ENCODE results near the gene COMMD3. TPM values are rescaled to one million over a fixed set of nuclear protein-coding genes. Genes with fewer than 3 reads are reported as not detected.

COMMD3 gene
- total RNA-seq, 1 donor from 2014 or later, result 44.8 TPM

DNA sequence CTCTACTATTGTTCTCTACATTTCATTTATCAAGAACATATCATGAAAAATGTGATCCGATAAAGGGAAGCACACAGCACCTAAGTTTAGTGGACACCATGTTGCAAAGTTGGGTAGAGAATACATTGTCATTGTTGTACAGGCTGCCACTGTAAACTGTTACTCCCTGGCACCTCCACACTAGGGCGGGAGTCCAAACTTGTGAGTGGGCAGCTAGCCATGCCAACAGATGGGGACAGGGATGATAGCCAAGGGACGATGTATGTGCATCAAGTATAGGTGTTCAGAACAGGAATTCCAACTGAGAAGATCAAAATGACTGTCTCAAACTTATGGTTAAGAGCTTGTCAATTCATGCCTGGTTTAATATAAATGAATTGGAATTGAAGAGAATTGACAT lies 31.1 kb upstream of the COMMD3 start:
- TF ChIP-seq, protein P1, sequence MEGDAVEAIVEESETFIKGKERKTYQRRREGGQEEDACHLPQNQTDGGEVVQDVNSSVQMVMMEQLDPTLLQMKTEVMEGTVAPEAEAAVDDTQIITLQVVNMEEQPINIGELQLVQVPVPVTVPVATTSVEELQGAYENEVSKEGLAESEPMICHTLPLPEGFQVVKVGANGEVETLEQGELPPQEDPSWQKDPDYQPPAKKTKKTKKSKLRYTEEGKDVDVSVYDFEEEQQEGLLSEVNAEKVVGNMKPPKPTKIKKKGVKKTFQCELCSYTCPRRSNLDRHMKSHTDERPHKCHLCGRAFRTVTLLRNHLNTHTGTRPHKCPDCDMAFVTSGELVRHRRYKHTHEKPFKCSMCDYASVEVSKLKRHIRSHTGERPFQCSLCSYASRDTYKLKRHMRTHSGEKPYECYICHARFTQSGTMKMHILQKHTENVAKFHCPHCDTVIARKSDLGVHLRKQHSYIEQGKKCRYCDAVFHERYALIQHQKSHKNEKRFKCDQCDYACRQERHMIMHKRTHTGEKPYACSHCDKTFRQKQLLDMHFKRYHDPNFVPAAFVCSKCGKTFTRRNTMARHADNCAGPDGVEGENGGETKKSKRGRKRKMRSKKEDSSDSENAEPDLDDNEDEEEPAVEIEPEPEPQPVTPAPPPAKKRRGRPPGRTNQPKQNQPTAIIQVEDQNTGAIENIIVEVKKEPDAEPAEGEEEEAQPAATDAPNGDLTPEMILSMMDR (IDR thresholded peaks at IDR 0.05), result no peak
- no peak overlapping the region for H3K4me3 ChIP-seq
- no peak for ATAC-seq
- no peaks in the 10 kb centered on the region for H3K4me1 ChIP-seq
- H3K9me3 ChIP-seq, result no peaks in the 10 kb centered on the region
- peaks cover 11% of the 10 kb centered on the region for H3K27me3 ChIP-seq
- H3K36me3 ChIP-seq, result no peaks in the 10 kb centered on the region
- H3K27ac ChIP-seq, result no peak overlapping the region
- intact Hi-C loops (cut with DNase I), result no loop called here
- no peak for DNase-seq

DNA sequence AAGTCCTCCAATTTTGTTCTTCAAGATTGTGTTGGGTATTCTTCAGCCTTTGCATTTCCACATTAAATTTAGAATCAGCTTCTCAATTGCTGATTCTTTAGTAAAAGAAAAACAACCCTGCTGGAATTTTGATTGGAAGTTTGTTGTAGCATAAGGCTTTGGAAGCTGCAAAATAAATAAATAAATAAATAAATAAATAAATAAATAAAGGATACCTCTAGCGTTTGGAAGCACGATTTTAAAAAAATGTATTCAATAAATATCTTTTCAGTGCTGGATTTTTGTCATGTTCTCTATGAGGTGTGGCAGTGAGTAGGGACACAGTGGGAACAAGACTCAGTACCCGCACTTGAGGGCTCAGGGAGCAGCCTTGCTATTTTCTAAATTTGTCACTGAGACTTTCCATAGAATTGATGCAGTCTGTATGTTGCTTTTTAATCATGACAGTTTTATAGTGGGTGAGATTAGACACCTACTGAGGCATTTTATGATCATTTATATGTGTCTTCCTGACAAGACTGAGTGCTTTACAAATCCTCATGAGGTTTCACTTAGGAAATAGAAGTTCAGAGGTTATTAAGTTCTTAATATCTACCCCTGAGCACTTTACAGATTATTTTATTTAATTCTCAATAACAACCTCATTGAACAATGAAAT lies 22.3 kb upstream of the COMMD3 start:
- ATAC-seq (no peak), DNase-seq (no peak)
- Histone ChIP-seq H3K4me3 (no peak overlapping the region), H3K9me3 (no peaks in the 10 kb centered on the region), H3K27ac (no peak overlapping the region), H3K4me1 (no peaks in the 10 kb centered on the region), H3K36me3 (no peaks in the 10 kb centered on the region), H3K27me3 (no peaks in the 10 kb centered on the region)
- intact Hi-C loops (cut with DNase I), result no loop called here
- TF ChIP-seq, protein P1 (IDR thresholded peaks at IDR 0.05), result no peak

DNA sequence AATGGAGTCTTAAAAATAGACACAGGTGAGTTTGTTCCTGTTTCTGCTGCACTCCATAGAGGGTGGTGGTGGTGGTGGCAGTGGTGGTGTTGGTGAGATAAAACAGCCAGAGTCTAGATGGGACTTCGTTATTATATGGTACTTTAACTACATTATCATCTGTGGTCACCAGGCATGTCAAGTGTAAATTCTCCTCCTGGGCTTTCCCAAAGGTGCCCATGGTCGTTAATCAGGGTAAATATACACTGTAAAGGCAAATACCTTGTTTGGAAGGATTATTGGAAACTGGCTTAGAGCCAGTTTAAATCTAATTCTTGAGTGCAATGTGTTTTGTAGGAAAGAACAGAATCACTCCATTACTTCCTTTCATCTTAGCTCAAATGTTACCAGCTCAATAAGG lies 21.5 kb upstream of the COMMD3 start:
- ATAC-seq, result no peak
- no peaks in the 10 kb centered on the region for H3K4me1 ChIP-seq
- no peak overlapping the region for H3K4me3 ChIP-seq
- intact Hi-C loops (cut with DNase I), result no loop called here
- H3K36me3 ChIP-seq, result no peaks in the 10 kb centered on the region
- no peak for DNase-seq
- H3K27ac ChIP-seq, result no peak overlapping the region
- TF ChIP-seq, protein P1 (IDR thresholded peaks at IDR 0.05), result no peak
- H3K9me3 ChIP-seq, result no peaks in the 10 kb centered on the region
- no peaks in the 10 kb centered on the region for H3K27me3 ChIP-seq

DNA sequence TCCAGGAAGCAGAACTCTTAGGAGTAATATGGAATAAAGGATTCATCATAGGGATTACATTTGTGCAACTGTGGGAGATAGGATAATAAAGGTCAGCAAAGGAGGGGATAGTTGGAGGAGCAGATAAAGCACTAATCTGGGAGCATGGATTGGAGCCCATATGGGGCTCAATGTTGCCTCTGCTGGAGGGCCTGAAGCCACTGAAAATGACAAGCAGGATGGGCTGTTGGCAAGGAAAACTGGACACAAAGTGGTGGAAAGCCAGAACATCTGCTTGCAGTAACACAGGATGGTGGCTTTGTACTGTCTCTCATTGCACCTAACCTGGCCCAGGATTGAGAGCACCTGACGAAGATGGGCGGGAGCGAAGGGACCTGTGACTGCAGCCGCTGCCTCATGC lies 15.0 kb upstream of the COMMD3 start:
- Histone ChIP-seq H3K27ac (no peak overlapping the region), H3K4me3 (no peak overlapping the region), H3K4me1 (no peaks in the 10 kb centered on the region), H3K36me3 (no peaks in the 10 kb centered on the region), H3K27me3 (no peaks in the 10 kb centered on the region), H3K9me3 (no peaks in the 10 kb centered on the region)
- DNase-seq, result no peak
- TF ChIP-seq, protein P1 (IDR thresholded peaks at IDR 0.05), result no peak
- intact Hi-C loops (cut with DNase I), result no loop called here
- ATAC-seq, result no peak

DNA sequence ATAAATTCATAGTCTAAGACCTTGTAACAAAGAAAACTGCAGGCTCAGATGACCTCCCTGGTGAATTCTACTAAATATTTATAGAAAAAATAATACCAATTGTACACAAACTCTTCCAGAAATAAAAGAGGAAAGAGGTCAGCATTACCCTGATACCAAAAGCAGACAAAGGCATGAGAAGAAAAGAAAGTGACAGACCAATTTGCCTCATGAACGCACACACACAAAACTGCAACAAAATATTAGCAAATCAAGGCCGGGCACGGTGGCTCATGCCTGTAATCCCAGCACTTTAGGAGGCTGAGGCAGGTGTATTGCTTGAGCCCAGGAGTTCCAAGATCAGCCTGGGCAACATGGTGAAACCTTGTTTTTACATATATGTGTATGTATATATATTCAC lies 12.7 kb upstream of the COMMD3 start:
- ATAC-seq (no peak), DNase-seq (no peak)
- Histone ChIP-seq H3K36me3 (no peaks in the 10 kb centered on the region), H3K4me3 (no peak overlapping the region), H3K4me1 (no peaks in the 10 kb centered on the region), H3K9me3 (no peaks in the 10 kb centered on the region), H3K27ac (no peak overlapping the region), H3K27me3 (no peaks in the 10 kb centered on the region)
- intact Hi-C loops (cut with DNase I), result no loop called here
- TF ChIP-seq, protein P1 (IDR thresholded peaks at IDR 0.05), result no peak

DNA sequence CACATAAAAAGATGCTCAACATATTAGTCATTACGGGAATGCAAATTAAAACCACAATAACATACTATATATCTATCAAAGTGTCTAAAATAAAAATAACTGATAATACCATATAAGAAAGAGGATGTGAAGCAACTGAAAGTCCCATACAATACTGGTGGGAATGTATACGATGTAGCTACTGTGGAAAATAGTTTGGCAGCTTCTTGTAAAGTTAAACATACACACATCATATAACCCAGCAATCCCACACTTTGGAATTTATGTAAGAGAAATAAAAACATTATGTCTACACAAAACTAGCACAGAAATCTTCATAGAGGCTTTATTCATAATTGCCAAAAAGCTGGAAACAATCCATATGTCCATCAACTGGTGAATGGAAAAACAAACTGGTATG lies 10.5 kb upstream of the COMMD3 start:
- no peaks in the 10 kb centered on the region for H3K27me3 ChIP-seq
- intact Hi-C loops (cut with DNase I), result no loop called here

More for the DNA sequence above, 10.5 kb upstream of the COMMD3 start:
- no peaks in the 10 kb centered on the region for H3K9me3 ChIP-seq
- no peaks in the 10 kb centered on the region for H3K4me1 ChIP-seq
- no peak overlapping the region for H3K4me3 ChIP-seq
- H3K27ac ChIP-seq, result no peak overlapping the region
- TF ChIP-seq, protein P1 (IDR thresholded peaks at IDR 0.05), result no peak
- no peak for DNase-seq
- no peaks in the 10 kb centered on the region for H3K36me3 ChIP-seq
- no peak for ATAC-seq

Measured in upper lobe of right lung (tissue), 1 donor.